ENCODE results near the gene KIF4A.
"Not testable (repeated sequence)": the region's sequence is repeated elsewhere in the genome, so short reads cannot be mapped to it uniquely, and the experiment has no call there.

Gene KIF4A, protein sequence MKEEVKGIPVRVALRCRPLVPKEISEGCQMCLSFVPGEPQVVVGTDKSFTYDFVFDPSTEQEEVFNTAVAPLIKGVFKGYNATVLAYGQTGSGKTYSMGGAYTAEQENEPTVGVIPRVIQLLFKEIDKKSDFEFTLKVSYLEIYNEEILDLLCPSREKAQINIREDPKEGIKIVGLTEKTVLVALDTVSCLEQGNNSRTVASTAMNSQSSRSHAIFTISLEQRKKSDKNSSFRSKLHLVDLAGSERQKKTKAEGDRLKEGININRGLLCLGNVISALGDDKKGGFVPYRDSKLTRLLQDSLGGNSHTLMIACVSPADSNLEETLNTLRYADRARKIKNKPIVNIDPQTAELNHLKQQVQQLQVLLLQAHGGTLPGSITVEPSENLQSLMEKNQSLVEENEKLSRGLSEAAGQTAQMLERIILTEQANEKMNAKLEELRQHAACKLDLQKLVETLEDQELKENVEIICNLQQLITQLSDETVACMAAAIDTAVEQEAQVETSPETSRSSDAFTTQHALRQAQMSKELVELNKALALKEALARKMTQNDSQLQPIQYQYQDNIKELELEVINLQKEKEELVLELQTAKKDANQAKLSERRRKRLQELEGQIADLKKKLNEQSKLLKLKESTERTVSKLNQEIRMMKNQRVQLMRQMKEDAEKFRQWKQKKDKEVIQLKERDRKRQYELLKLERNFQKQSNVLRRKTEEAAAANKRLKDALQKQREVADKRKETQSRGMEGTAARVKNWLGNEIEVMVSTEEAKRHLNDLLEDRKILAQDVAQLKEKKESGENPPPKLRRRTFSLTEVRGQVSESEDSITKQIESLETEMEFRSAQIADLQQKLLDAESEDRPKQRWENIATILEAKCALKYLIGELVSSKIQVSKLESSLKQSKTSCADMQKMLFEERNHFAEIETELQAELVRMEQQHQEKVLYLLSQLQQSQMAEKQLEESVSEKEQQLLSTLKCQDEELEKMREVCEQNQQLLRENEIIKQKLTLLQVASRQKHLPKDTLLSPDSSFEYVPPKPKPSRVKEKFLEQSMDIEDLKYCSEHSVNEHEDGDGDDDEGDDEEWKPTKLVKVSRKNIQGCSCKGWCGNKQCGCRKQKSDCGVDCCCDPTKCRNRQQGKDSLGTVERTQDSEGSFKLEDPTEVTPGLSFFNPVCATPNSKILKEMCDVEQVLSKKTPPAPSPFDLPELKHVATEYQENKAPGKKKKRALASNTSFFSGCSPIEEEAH

DNA sequence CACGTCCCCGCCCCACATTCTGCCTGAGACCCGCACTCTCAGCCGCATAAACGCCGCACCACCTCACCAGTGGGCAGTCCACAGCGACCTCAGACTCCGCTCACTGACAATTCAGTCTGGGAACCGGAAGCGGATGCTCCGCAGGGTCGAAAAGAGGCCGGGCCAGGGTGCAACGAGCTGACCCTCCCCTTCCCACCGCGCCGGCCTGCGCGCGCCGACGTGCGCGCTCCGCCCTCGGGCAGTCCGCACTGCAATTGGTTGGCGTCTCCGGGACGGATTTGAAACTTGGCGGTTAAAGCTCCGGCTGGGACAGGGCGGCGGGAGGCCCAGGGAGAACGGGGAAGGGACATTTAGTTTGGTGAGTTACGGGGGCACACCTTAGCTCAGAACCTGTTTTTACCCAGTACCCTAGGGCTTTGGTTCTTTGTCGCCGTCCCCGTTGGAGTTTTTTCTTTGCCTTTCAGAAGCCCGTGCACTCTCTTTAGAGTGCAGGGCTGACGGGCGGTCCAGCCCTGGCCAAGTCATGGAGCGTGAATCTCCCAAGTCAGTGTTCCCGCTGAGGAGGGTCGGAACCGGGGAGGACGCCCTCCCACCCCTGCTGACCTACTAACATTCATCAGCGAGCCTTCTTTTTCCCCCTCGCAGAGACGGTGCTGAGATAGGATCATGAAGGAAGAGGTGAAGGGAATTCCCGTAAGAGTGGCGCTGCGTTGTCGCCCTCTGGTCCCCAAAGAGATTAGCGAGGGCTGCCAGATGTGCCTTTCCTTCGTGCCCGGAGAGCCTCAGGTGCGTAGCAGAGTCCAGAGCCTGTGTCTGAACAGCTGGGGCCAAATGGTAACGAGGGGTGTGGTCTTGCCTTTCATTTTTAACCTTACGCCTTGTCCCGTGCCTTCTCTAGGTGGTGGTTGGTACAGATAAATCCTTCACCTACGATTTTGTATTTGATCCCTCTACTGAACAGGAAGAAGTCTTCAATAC, at the start of gene KIF4A, which contains the start of gene PDZD11:
TSS of gene KIF4A (plus strand) at position 312 of the 978 bp plus-strand sequence. CDS start at position 667, 355 bp downstream.
TSS of gene PDZD11 (minus strand) at position 135 of the 978 bp plus-strand sequence. CDS start 586 bp downstream, outside the sequence.
- peak; percentile 63 for DNase-seq (ENCODE audit: low read depth)

GRCh38 chrX:70240751-70241150, 49.2 kb upstream of the KIF4A start:
- DNase-seq (ENCODE audit: low read depth): no peak

DNA sequence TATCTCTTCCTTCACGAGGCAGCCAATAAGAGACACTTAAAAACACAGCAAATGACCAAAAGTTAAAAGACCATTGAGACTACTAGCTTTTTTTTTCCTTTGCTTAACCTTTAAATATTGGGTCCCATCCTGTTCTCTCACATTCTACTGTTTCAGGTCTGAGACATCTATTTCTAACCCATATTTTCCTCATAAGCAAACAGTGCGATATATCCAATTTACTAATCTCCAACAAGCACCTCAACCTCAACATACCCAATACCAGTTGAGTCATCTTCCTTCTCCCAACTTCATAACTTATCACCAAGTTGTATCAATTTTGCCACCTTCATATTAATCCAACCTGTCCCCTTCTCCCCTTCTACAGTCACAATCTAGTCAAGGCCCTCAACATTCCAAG, 48.4 kb upstream of the KIF4A start:
- no peak for DNase-seq (ENCODE audit: low read depth)

DNA sequence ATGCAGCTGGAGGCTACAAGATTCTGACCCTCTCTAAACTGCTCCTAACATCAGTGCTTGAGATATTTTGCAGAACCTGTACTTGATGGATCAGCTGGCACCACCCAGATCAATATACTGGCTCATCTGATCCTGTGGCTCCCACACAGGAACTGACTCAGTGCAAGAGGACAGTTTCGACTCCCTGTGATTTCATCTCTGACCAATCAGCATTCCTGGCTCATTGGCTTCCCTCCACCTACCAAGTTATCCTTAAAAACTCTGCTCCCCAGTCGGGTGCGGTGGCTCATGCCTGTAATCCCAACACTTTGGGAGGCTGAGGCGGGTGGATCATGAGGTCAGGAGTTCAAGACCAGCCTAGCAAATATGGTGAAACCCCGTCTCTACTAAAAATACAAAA, 46.3 kb upstream of the KIF4A start:
- not testable (repeated sequence) for DNase-seq (ENCODE audit: low read depth)

GRCh38 chrX:70244881-70245280, 45.0 kb upstream of the KIF4A start:
- no peak for DNase-seq (ENCODE audit: low read depth)

- DNase-seq (ENCODE audit: low read depth): no peak
These were observed 42.7 kb upstream of the KIF4A start for GRCh38 chrX:70247252-70247651.

GRCh38 chrX:70252491-70252890, 37.4 kb upstream of the KIF4A start:
- DNase-seq (ENCODE audit: low read depth): no peak

DNA sequence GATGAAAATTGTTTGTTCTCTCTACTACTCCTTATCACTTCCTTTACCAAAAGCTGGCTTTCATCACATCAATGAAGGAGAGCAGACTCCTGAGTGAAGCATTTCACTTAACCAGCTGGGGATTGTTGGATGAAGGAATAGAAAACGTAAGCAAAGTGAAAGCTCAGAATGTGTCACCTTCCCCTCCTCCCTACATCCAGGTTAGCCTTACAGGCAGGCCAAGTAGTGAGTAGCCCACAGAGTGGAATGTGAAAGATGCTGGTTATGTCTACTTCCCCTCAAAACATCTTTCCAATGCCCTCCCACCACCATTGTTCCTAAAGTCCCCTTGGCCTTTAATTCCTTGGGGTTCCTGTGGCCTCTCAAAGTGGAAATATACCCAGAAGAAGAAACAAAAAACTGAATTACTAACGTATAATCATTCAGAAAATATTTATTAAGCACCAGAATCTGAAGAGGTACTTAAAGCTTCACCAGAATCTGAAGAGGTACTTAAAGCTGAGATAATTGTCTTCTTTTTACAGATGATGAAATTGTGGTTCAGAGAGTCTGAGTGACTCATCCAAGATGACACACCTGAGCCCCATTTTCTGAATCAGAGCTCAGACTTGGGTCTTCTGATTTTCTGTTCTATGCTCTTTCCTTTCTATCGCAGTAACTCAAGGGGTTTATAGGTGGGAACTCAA, 36.4 kb upstream of the KIF4A start:
- DNase-seq (ENCODE audit: low read depth): no peak

DNA sequence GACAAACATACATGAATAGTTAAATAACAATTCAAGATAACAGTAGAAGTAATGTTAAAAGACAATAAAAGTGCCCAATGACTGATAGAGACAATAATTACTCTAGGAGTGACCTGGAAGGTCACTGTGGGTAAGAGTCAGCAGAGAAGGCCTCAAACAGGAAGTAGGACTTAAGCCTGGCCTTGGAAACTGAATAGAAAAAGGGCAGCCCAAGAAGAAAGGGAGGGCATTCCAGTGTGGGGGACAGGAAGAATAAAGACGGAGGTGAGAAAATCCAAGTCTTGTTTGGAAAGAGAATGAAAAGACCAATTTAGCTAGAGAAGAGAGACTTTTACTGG, 35.9 kb upstream of the KIF4A start:
- DNase-seq (ENCODE audit: low read depth): no peak

DNA sequence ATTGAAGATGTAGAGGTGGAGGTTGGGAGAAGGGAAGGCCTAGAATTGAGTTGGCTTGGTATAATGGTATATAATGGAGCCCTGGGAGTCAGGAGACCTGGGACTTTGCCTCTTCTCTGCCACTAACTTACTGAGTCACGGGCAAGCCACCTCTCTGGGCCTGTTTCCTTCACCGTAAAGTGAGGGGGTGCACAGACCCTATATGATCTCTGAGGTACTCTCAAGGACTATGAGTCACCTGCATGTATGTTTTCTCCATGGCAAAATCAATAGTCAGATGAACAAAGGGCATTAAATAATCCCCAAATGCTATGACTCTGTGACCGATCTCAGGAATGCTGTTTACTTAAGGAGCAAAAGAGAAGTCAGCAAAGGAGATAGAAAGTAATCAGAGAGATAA, 35.0 kb upstream of the KIF4A start:
- no peak for DNase-seq (ENCODE audit: low read depth)

- DNase-seq (ENCODE audit: low read depth): no peak
These were observed 34.5 kb upstream of the KIF4A start for GRCh38 chrX:70255452-70255851.

GRCh38 chrX:70257423-70258288, 32.2 kb upstream of the KIF4A start:
- no peak for DNase-seq (ENCODE audit: low read depth)

DNA sequence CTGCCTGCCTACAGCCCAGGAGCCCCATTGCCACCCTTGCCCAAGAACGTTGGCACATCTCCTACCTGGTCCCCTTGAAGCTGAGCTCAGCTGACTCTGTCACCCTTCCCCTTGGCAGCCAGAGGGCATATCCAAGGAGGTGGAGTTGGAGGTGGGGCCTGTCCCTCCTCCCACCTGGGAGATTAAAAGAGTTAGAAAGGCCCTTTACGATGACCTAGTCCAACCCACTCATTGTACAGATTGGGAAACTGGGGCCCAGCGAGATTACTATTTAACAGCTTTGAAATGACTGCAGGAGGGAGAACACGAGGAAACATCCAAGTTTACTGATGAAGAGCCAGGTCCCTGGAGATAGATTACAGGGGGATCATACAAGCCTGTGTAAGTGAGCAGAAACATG, 29.8 kb upstream of the KIF4A start, which contains the start of gene P2RY4:
TSS of gene P2RY4 (minus strand) at position 101 of the 400 bp plus-strand sequence. CDS start 580 bp downstream, outside the sequence.
- no peak for DNase-seq (ENCODE audit: low read depth)

DNA sequence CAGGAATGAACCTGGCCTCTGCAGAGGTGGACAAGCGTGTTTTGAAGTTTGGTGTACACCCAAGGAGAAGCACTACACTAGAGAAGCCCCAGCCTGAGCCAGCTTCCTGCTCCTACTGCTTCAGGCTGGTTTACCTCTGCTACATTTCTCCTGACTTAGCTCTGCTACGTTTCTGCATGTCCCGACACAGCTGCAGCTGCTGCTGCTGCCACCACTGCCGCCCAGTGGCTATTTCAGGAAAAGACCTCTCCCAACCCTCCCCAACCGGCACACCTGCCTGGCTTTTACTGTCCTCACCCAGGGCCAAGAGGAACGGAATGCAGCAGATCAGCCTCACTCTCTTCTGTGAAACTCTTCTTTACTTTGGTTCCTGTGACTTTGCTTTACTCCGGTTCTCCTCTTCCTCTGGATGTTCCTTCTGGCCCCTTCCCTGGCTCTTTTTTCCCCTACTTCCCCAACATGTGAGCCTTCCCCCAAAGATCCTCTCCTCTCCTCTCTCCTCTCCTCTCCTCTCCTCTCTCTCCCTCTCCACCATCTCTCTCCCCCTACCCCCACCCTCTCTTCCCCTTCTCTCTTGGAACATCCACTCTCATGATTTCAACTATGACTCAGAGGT, 26.8 kb upstream of the KIF4A start:
- peak; percentile 4 for DNase-seq (ENCODE audit: low read depth)

DNA sequence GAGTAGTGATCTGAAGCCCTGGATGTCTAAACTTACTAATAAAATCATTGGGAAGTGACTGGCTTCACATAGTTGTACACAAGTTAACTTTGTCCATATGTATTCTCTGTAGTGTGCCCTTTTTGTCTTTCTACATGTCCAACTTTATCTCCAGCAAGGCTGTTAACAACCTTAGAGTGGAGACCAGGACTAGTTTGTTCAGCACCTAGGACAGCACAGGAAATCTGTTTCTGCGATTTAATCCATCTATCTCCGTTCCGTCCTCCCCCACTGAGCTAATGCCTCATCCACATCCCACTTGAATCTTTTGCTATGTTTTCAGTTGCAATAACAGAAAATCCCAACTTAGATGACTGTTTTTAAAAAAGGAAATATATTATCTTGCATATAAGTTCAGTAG, 25.1 kb upstream of the KIF4A start:
- no peak for DNase-seq (ENCODE audit: low read depth)

GRCh38 chrX:70268034-70268433, 21.9 kb upstream of the KIF4A start, which contains the start of gene ARR3:
Gene ARR3 (plus strand): TSS chrX:70268334. CDS start chrX:70269386, 1,052 bp downstream.
- DNase-seq (ENCODE audit: low read depth): no peak

DNA sequence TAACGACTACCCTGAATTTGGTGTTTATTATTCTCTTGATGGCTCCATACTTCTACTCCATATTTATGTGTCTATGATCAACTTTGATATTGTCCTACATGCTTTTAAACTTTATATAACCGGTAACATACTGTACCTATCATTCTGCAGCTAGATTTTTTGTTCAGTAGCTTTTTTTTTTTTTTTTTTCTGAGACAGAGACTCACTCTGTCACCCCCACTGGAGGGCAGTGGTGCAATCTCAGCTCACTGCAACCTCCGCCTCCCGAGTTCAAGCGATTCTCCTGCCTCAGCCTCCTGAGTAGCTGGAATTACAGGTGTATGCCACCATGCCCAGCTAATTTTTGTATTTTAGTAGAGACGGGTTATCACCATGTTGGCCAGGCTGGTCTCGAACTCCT, 15.9 kb upstream of the KIF4A start:
- not testable (repeated sequence) for DNase-seq (ENCODE audit: low read depth)

DNA sequence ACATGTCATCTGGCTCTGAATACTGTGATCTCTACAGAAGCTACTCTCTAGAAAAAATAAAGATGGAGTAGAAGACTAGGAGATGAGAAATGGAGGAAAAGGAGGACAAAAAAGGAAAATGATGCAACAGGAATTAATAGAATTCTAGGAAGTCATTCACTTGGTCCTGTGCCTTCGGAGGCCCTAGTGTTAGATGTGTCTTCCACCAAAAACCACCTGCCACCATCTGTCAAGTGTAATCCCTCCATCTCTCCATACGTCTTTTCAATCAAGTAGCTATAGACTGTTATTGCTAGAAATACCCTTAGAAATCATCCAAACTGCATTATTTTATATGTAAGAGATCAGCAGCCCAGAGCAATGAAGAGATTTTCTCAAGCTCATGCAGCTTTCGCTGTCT, 10.8 kb upstream of the KIF4A start:
- DNase-seq (ENCODE audit: low read depth): no peak

DNA sequence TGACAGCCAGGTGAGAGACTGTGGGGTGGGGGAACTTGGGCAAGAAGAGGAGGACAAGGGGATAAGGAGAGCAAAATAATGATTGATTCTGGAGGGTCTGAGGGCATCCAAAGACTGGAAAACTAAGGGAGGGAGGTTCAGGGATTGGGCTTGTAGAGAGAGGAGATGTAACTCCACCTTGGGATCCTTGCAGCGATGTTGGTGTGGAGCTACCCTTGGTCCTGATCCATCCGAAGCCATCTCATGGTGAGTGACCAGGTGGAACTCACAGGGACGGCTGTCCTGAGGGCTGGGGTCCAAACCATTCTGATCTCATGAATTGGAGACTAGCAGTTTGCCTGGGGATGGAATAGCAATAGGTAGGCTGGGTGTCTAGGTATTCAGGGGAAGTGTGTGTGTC, 9.3 kb upstream of the KIF4A start:
- no peak for DNase-seq (ENCODE audit: low read depth)

All from activated T-helper 9 cell treated with anti-CD3 and anti-CD28 coated beads, Interleukin-2, amount 50 U/mL, for 16 hours (primary cell).